Ishikawa (cell line): ENCODE measurements around the gene PDE3B.

Experiments used
- CEBPB ChIP-seq: IDR thresholded peaks from 2 replicates; pipeline ENCODE4 v1.6.1; 2012
- CREB1 ChIP-seq: IDR thresholded peaks from 2 replicates; pipeline ENCODE4 v1.6.1; 2012; ENCODE audit warnings: low read depth
- EGR1 ChIP-seq: IDR thresholded peaks from 2 replicates; pipeline ENCODE4 v1.6.1; 2012
- EP300 ChIP-seq: IDR thresholded peaks from 2 replicates; pipeline ENCODE4 v1.6.1; 2012; ENCODE audit warnings: borderline replicate concordance
- FOXM1 ChIP-seq: IDR thresholded peaks from 2 replicates; pipeline ENCODE4 v1.6.1; 2012; ENCODE audit warnings: low read depth, borderline replicate concordance
- NFIC ChIP-seq: IDR thresholded peaks from 2 replicates; pipeline ENCODE4 v1.6.1; 2012
- RAD21 ChIP-seq: IDR thresholded peaks from 2 replicates; pipeline ENCODE4 v1.6.1; 2012; ENCODE audit warnings: low read depth
- TAF1 ChIP-seq: IDR thresholded peaks from 2 replicates; pipeline ENCODE4 v1.6.1; 2012; ENCODE audit warnings: low read depth, mild to moderate bottlenecking
- TCF12 ChIP-seq: IDR thresholded peaks from 2 replicates; pipeline ENCODE4 v1.6.1; 2012; ENCODE audit warnings: low read depth
- TEAD4 ChIP-seq: IDR thresholded peaks from 2 replicates; pipeline ENCODE4 v1.6.1; 2012
- YY1 ChIP-seq: IDR thresholded peaks from 2 replicates; pipeline ENCODE4 v1.6.1; 2012; ENCODE audit warnings: low read depth
- ZBTB7A ChIP-seq: IDR thresholded peaks from 2 replicates; pipeline ENCODE4 v1.6.1; 2012; ENCODE audit warnings: low read depth
- TF ChIP-seq, protein P1 (sequence below): IDR thresholded peaks from 2 replicates; pipeline ENCODE4 v1.6.1; 2012
- TF ChIP-seq, protein P2 (sequence below): IDR thresholded peaks from 2 replicates; pipeline ENCODE4 v1.6.1; 2012; ENCODE audit warnings: low read depth, mild to moderate bottlenecking
- TF ChIP-seq, protein P3 (sequence below): IDR thresholded peaks from 2 replicates; pipeline ENCODE4 v1.6.1; 2012

PDE3B gene

DNA sequence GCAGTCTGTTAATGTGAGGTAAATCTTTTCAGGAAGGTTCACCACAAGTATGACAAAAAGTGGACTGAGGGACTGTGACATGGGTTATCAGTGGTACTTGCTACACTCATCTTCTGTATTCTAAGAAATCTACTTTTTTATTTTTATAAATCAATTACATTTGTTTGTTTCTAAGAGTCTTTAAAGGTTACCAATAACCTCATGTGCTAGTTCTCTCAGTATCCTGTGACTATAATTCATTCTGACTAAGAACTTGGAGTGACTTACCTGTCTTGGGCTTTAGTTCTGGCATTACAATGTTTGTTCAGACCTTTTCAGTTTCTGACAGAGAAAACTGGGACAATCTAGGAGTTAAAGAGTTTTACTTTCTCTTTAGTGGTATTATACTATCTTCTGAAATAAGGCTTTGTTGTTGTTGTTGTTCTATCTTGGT lies 108.4 kb downstream of the PDE3B start:
- TF ChIP-seq YY1 (no peak), TCF12 (no peak), EGR1 (no peak)
- TF ChIP-seq, protein P1, sequence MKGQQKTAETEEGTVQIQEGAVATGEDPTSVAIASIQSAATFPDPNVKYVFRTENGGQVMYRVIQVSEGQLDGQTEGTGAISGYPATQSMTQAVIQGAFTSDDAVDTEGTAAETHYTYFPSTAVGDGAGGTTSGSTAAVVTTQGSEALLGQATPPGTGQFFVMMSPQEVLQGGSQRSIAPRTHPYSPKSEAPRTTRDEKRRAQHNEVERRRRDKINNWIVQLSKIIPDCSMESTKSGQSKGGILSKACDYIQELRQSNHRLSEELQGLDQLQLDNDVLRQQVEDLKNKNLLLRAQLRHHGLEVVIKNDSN, result no peak

DNA sequence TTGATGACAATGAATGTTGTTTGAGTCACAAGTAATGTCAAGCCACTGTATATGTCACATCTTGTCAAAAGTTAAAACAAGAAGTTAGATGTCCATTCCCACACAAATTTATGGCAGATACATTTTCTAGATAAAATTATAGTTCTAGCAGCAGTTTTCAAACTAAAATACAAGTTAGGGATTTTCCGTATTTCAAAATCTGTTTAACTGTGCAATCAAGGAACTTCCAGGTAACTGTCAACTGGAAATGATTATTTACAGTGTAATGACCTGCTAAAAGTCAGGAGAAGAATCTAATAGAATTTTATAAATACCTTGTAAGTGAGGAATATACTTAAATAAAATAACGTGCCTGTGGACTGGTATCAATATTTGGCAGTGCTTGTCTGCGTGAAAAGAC lies 111.5 kb downstream of the PDE3B start:
- TF ChIP-seq CEBPB, result no peak
- TF ChIP-seq NFIC, result no peak
- no peak for TF ChIP-seq TAF1
- TF ChIP-seq RAD21, result no peak
- no peak for TF ChIP-seq CREB1
- TF ChIP-seq ZBTB7A, result no peak
- no peak for TF ChIP-seq TCF12

DNA sequence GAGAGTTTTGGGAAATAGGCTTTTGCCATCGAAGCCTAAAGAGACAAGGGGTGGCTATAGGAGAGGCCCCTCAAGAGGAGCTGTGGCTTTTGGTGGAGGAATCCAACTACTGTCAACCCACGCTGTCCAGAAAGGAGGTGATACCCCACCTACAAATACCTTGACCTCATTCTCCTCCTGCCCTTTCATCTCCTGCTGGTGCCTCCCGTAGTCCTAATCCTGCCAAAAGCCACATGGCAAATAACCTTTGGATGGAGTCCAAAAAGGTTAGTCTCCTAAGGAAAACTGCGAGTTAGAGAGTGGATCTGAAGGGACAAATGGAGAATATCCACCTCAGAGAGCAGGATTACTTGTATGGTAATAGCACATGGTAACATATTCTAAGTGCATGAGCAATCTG lies 112.7 kb downstream of the PDE3B start:
- no peak for TF ChIP-seq EGR1
- TF ChIP-seq TAF1, result no peak
- no peak for TF ChIP-seq FOXM1
- no peak for TF ChIP-seq TCF12
- TF ChIP-seq CEBPB, result no peak
- TF ChIP-seq NFIC, result no peak
- no peak for TF ChIP-seq RAD21
- TF ChIP-seq, protein P2, sequence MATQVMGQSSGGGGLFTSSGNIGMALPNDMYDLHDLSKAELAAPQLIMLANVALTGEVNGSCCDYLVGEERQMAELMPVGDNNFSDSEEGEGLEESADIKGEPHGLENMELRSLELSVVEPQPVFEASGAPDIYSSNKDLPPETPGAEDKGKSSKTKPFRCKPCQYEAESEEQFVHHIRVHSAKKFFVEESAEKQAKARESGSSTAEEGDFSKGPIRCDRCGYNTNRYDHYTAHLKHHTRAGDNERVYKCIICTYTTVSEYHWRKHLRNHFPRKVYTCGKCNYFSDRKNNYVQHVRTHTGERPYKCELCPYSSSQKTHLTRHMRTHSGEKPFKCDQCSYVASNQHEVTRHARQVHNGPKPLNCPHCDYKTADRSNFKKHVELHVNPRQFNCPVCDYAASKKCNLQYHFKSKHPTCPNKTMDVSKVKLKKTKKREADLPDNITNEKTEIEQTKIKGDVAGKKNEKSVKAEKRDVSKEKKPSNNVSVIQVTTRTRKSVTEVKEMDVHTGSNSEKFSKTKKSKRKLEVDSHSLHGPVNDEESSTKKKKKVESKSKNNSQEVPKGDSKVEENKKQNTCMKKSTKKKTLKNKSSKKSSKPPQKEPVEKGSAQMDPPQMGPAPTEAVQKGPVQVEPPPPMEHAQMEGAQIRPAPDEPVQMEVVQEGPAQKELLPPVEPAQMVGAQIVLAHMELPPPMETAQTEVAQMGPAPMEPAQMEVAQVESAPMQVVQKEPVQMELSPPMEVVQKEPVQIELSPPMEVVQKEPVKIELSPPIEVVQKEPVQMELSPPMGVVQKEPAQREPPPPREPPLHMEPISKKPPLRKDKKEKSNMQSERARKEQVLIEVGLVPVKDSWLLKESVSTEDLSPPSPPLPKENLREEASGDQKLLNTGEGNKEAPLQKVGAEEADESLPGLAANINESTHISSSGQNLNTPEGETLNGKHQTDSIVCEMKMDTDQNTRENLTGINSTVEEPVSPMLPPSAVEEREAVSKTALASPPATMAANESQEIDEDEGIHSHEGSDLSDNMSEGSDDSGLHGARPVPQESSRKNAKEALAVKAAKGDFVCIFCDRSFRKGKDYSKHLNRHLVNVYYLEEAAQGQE, result no peak
- no peak for TF ChIP-seq TEAD4
- TF ChIP-seq, protein P1, result no peak
- TF ChIP-seq, protein P3, sequence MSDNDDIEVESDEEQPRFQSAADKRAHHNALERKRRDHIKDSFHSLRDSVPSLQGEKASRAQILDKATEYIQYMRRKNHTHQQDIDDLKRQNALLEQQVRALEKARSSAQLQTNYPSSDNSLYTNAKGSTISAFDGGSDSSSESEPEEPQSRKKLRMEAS, result no peak
- TF ChIP-seq CREB1, result no peak
- TF ChIP-seq ZBTB7A, result no peak
- no peak for TF ChIP-seq EP300
- TF ChIP-seq YY1, result no peak

DNA sequence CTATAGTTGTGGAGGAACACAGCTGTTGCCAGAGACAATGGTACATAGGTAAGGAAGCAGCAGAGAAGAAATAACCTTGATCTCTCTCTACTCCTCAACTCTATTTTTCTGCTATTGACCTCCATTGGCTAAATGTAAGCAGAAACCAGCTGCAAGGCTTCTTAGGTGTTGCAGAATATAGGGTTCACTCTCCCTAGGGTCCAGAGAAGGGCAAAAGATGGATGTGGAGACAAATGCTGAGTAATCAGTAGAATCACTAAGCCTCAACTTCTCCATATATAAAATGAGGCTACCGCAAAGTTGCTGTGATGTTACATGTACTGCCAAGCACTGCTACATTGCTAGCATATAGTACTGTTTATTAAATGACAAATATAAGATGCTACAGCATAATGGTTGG lies 120.6 kb downstream of the PDE3B start:
- TF ChIP-seq CEBPB, result no peak
- no peak for TF ChIP-seq TEAD4
- TF ChIP-seq, protein P1, result no peak
- TF ChIP-seq NFIC, result no peak
- no peak for TF ChIP-seq FOXM1
- TF ChIP-seq ZBTB7A, result no peak
- no peak for TF ChIP-seq CREB1
- TF ChIP-seq TAF1, result no peak
- no peak for TF ChIP-seq EP300
- TF ChIP-seq TCF12, result no peak
- TF ChIP-seq RAD21, result no peak
- no peak for TF ChIP-seq YY1
- TF ChIP-seq, protein P2, result no peak
- no peak for TF ChIP-seq EGR1
- TF ChIP-seq, protein P3, result no peak

DNA sequence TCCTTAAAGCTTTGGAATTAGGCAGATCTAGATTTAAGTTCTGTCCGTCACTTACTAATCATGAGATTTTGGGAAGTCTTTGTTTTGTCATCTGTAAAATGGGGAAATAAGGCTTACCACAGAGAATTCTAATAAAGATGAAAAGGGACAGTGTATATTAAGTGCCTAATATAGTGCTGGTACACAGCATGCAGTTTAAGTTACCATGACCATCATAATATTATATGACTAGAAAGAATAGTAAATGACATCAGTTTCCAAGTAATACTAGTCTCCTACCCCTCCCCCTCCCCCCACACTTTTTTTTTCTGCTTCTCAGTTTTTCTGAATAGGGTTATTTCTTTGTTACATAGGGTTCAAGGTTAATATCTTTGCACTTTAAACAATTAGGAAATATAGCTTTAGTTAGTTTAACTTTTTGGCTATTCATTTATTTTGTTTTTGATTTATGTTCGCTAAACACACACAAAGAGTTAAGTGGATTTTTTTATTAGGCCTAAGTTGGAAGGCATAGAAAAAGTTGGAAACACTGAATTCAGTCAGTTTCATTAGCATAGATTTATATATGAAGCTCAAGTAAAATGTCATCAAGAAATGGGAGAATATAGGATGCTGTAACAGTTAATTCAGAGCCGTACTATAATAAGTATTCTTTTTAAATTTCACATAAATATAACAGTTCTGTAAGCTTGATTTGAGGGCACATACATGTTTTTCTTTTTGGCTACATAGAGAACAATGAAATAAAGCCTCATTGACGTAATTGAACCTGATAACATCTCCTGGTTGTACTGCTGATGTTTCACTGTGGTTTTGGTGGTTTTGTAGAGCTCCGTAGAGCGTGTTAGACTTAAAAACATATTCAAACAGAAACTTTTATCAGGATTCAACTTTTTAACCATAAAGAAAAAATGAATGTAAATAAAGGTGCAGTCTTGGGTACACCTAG lies 121.2 kb downstream of the PDE3B start:
- TF ChIP-seq TAF1 (no peak), NFIC (no peak), RAD21 (no peak), ZBTB7A (no peak), TCF12 (no peak), CEBPB (no peak), TEAD4 (no peak), EGR1 (no peak), EP300 (no peak)
- TF ChIP-seq, protein P3, result no peak
- TF ChIP-seq, protein P1, result no peak
